ENCODE measurements around the gene STIMATE.

- no peak for TF ChIP-seq EZH2phosphoT487 (IDR thresholded peaks at IDR 0.05; ENCODE audit: insufficient read depth, low read depth)
- TF ChIP-seq EZH2 (IDR thresholded peaks at IDR 0.05; ENCODE audit: insufficient read depth, poor library complexity, severe bottlenecking): no peak
These were observed 98.3 kb downstream of the STIMATE start for GRCh38 chr3:52798978-52799476.
